ENCODE measurements around the gene ZSCAN1.

ZSCAN1 gene

DNA sequence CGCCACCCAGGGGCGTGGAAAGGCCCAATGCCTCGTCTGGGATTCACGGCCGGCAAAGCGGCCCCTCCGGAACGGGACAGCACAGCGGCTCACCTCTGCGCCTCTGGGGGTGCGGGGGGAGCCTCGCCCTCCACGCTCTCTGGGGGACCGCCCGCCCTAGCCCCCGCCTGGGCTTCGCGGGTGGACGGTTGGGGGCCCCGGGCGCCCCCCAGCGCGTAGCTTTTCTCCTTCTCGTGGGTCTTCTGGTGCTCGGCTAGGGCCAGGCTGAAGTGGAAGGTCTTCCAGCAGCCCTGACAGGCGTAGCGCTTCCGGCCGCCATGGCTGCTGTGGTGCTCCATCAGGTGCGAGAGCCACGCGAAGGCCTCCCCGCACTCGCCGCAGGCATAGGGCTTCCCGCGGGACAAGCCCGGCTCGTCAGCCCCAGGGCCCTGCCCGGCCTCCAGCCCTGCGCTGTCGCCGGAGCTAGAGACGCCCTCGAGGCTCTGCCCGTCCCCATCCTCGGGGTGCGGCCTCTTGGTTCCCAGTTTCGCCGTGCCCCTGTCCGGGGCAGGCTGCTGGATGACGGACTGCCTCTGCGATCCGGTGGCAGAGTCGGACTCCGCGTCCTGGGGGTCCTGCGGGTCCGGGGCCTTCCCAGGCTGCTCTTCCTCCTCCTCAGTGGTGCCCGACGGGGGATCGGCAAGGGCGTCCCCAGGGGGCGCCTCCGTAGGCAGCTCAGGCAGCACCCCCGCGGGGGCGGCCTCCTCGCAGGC, 50.9 kb downstream of the ZSCAN1 start:
- no peak for DNase-seq

- DNase-seq: no peak
Observed at GRCh38 chr19:58085348-58085875, 51.6 kb downstream of the ZSCAN1 start.

- DNase-seq: no peak
Observed at GRCh38 chr19:58086825-58087710, 53.2 kb downstream of the ZSCAN1 start.

GRCh38 chr19:58088521-58089052, 54.8 kb downstream of the ZSCAN1 start:
- no peak for DNase-seq

DNA sequence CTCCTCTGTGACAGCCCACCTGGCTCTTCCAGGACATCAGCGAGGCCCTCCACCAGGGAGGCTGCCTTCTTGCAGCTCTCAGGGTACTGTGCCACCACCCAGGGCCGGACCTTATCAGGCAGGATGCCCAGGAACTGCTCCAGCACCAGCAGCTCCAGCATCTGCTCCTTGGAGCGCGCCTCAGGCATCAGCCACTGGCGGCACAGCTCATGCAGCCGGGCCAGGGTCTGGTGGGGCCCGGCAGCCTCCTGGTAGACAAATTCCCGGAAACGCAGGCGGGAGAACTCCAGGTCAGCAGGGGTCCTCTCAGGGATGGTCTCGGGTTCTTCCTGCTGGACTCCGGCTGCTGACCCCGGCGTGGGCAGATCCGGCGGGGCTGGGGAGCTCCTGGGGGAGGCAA, 56.0 kb downstream of the ZSCAN1 start:
- no peak for DNase-seq

- DNase-seq: no peak
Observed at GRCh38 chr19:58091251-58091995, 57.6 kb downstream of the ZSCAN1 start.

DNA sequence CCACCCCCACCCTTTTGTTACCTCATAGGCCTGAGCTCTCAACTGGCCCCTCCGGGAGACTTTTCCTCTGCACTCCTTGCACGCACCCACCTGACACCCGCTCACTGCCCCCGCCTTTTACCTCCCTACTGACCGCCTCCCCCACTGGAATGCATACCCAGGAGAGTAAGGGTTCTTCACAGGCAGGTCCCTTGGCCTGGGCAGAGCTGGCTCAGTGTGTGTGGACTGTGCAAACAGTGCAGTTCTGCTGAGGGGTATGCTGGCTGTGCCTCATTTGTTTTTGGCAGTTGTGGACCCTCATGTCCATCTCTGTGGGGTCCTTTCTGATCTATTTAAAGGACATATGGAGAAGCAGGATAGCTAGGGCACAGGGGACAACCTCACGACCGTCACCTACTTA, 59.2 kb downstream of the ZSCAN1 start:
- no peak for DNase-seq

GRCh38 chr19:58095328-58095727, 61.5 kb downstream of the ZSCAN1 start:
- no peak for DNase-seq

- DNase-seq: no peak
Observed at GRCh38 chr19:58096884-58097283, 63.1 kb downstream of the ZSCAN1 start.

DNA sequence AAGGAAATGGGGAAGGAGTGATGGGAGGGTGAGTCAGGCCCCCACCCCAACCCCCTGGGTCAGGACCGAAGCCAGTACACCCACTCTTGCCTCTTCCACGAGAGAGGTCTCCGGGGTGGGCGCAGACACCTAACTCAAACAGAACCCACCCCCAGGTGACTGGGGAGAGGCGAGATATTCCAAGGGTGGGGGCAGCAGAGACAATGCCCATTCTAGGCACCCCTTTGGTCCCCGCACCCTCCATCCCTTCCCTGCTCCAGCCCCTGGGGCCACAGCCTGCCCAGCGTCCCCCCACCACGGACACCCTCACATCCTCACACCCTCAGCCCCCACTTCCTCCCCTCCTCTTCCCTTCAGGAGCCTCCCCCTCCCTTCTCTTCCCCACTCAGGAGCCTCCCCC, 63.5 kb downstream of the ZSCAN1 start:
- DNase-seq: no peak

- DNase-seq: peak; percentile 95
Observed at GRCh38 chr19:58097781-58098681, 64.2 kb downstream of the ZSCAN1 start, which contains the start of gene ZSCAN18. Gene ZSCAN18 (minus strand): TSS chr19:58098231. CDS start chr19:58090267, 7,964 bp downstream.

DNA sequence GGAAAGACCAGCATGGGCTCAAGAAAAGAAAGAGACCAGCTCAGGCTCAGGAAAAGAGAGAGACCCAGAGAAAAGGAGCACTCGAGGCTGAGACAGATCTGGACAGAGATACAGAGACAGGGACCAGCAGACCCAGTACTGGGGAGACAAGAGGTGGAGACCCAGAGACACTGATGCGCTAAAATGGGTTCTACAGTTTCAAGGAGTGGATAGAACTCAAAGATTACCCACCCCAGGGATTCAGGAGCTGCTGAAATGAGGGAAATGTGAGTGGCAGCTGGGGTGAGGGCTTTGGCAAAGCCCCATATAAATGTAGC, 64.8 kb downstream of the ZSCAN1 start:
- DNase-seq: no peak

Measured in fibroblast of skin of right quadriceps (primary cell).